Tibial nerve (tissue), 3 donors: ENCODE results near the gene ANAPC13.

Source experiments
- POLR2A ChIP-seq, 2 donors: fragments of 450-650 bp; IDR thresholded peaks; one replicate each; pipeline ENCODE4 v1.6.1; 2017; ENCODE audit warnings: antibody characterized with exemption in 2 of 2, mild to moderate bottlenecking in 2 of 2, moderate library complexity in 2 of 2
- TF ChIP-seq, protein P1 (sequence below), 5 experiments: fragments of 200-600 bp in 3 of 5; fragments of 450-650 bp in 2 of 5; sonication (generic) in 3 of 5; IDR thresholded peaks; one replicate each; pipeline ENCODE4 v1.5.1; 2016 to 2019; ENCODE audit warnings: antibody characterized with exemption in 5 of 5, mild to moderate bottlenecking in 3 of 5, moderate library complexity in 2 of 5

DNA sequence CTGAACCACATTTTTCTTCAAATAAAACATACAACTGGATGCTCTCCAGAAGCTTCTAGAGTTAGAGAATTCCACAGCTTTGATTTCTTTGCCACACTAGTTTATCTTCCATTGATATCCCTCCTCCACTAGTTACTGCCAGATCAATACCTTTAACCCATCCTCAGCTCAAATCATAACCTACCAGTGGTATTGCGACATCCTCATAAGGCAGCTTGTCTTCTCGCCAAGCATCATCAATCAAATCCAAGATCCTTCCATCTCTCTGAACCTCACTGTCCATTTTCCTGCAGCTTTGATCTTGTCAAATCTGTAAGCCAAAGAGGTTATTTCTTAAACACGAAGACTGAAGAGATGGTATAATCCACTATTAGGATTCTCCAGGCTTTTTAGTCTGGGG lies 3.2 kb downstream of the ANAPC13 start:
- TF ChIP-seq POLR2A (IDR thresholded peaks at IDR 0.05): no peak
- TF ChIP-seq, protein P1, sequence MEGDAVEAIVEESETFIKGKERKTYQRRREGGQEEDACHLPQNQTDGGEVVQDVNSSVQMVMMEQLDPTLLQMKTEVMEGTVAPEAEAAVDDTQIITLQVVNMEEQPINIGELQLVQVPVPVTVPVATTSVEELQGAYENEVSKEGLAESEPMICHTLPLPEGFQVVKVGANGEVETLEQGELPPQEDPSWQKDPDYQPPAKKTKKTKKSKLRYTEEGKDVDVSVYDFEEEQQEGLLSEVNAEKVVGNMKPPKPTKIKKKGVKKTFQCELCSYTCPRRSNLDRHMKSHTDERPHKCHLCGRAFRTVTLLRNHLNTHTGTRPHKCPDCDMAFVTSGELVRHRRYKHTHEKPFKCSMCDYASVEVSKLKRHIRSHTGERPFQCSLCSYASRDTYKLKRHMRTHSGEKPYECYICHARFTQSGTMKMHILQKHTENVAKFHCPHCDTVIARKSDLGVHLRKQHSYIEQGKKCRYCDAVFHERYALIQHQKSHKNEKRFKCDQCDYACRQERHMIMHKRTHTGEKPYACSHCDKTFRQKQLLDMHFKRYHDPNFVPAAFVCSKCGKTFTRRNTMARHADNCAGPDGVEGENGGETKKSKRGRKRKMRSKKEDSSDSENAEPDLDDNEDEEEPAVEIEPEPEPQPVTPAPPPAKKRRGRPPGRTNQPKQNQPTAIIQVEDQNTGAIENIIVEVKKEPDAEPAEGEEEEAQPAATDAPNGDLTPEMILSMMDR (IDR thresholded peaks at IDR 0.05): no peak
